GM23248 (cell line): Measurements from ENCODE around the gene RNLS. TPM values are rescaled to one million over a fixed set of nuclear protein-coding genes. Genes with fewer than 3 reads are reported as not detected.

ENCODE experiments used
- DNase-seq: peaks from one replicate; pipeline ENCODE4 v3.0.0-alpha.2; 2015
- H2AFZ ChIP-seq: fragments of 200-600 bp; sonication (generic); 2 replicates; pipeline ENCODE4 v1.6.1; 2016; ENCODE audit warnings: antibody characterized with exemption
- H3F3A ChIP-seq: fragments of 200-600 bp; sonication (generic); 2 replicates; pipeline ENCODE4 v1.6.1; 2016; ENCODE audit warnings: mild to moderate bottlenecking, antibody characterized with exemption, mixed run types; ENCODE audit not compliant: insufficient read depth
- H3K27ac ChIP-seq: fragments of 200-600 bp; sonication (generic); 2 replicates; pipeline ENCODE4 v1.5.1; 2016; ENCODE audit warnings: mild to moderate bottlenecking
- H3K27me3 ChIP-seq: fragments of 200-600 bp; sonication (generic); replicated peaks from 2 replicates; pipeline ENCODE4 v1.6.1; 2016; ENCODE audit warnings: mild to moderate bottlenecking; ENCODE audit not compliant: insufficient read depth
- H3K36me3 ChIP-seq: fragments of 200-600 bp; sonication (generic); 2 replicates; pipeline ENCODE4 v1.6.1; 2016; ENCODE audit warnings: low read depth, mild to moderate bottlenecking
- H3K4me1 ChIP-seq: fragments of 200-600 bp; sonication (generic); 2 replicates; pipeline ENCODE4 v1.6.1; 2016; ENCODE audit warnings: mild to moderate bottlenecking; ENCODE audit not compliant: insufficient read depth
- H3K4me2 ChIP-seq: fragments of 200-600 bp; sonication (generic); one replicate; pipeline ENCODE4 v1.6.1; 2016; ENCODE audit warnings: mild to moderate bottlenecking; ENCODE audit not compliant: unreplicated experiment
- H3K4me3 ChIP-seq: fragments of 200-600 bp; sonication (generic); 2 replicates; pipeline ENCODE4 v1.5.1; 2016; ENCODE audit warnings: mild to moderate bottlenecking
- H3K79me2 ChIP-seq: fragments of 200-600 bp; sonication (generic); 2 replicates; pipeline ENCODE4 v1.6.1; 2016; ENCODE audit warnings: mild to moderate bottlenecking; ENCODE audit not compliant: insufficient read depth
- H3K9ac ChIP-seq: fragments of 200-600 bp; sonication (generic); 2 replicates; pipeline ENCODE4 v1.6.1; 2016; ENCODE audit warnings: mild to moderate bottlenecking
- H3K9me2 ChIP-seq: fragments of 200-600 bp; sonication (generic); 2 replicates; pipeline ENCODE4 v1.6.1; 2016; ENCODE audit warnings: mixed run types, mild to moderate bottlenecking, moderate library complexity; ENCODE audit not compliant: insufficient read depth
- H3K9me3 ChIP-seq: fragments of 200-600 bp; sonication (generic); one replicate; pipeline ENCODE4 v1.6.1; 2017; ENCODE audit warnings: low read depth
- H4K20me1 ChIP-seq: fragments of 200-600 bp; sonication (generic); 2 replicates; pipeline ENCODE4 v1.6.0; 2016; ENCODE audit not compliant: insufficient read depth
- EZH2 ChIP-seq: fragments of 200-600 bp; sonication (generic); IDR thresholded peaks from 2 replicates; pipeline ENCODE4 v1.6.1; 2018; ENCODE audit warnings: antibody characterized with exemption, mild to moderate bottlenecking; ENCODE audit not compliant: insufficient read depth, poor library complexity, severe bottlenecking
- EZH2phosphoT487 ChIP-seq: fragments of 200-600 bp; sonication (generic); IDR thresholded peaks from 2 replicates; pipeline ENCODE4 v1.6.1; 2018; ENCODE audit warnings: antibody characterized with exemption, moderate library complexity, mild to moderate bottlenecking, low read depth; ENCODE audit not compliant: insufficient read depth
- WGBS, 2 experiments: methylation state at CpG; one replicate each; pipeline ENCODE4 v1.1.6; 2015 to 2017; ENCODE audit warnings: low lambda C conversion rate in 2 of 2, low coverage in 1 of 2; ENCODE audit errors: missing lambda C conversion rate in 2 of 2; 5-methylcytosine and 5-hydroxymethylcytosine counted together
- in situ Hi-C: fragments of 300-500 bp; cut with MboI; formaldehyde crosslinking; loops from 2 replicates; pipeline ENCODE4 v1.15.0; 2020
- polyA plus RNA-seq: library from polyadenylated mRNA; unstranded; fragments of >200 nt; fragmentation: Nextera tagmentation; extraction: Ambion mirVana; gene quantifications from 2 replicates; pipeline ENCODE4 v1.2.1, GENCODE V29; 2016
- total RNA-seq: library from RNA; depleted of rRNA; stranded (reverse); fragments of >200 nt; shearing (Covaris generic); gene quantifications from 2 replicates; pipeline ENCODE4 v1.2.3, GENCODE V29; 2014

The RNLS gene
- total and polyA plus RNA-seq, 2 experiments from 2014 or later, result 11.5 to 23.1 TPM

GRCh38 chr10:88553116-88553752 lies 29.9 kb downstream of the RNLS start:
- 42 to 50% methylated on average over 2 of the region's 2 CpGs for WGBS, 2 experiments
- no peaks in the 10 kb centered on the region for H3K9me2 ChIP-seq
- peaks cover 13% of the 10 kb centered on the region for H3K4me1 ChIP-seq
- no peaks in the 10 kb centered on the region for H3K9me3 ChIP-seq
- TF ChIP-seq EZH2phosphoT487, result no peak
- H3K36me3 ChIP-seq, result no peaks in the 10 kb centered on the region
- H4K20me1 ChIP-seq, result no peaks in the 10 kb centered on the region
- in situ Hi-C loops, result loop anchor here (10.0 kb wide), 1 partner anchor 698 kb away; no protein-coding TSS in a partner anchor
- H3K4me2 ChIP-seq, result no peak overlapping the region
- no peak overlapping the region for H3K27ac ChIP-seq
- no peak overlapping the region for H2AFZ ChIP-seq
- no peaks in the 10 kb centered on the region for H3K27me3 ChIP-seq
- no peaks in the 10 kb centered on the region for H3K79me2 ChIP-seq
- H3F3A ChIP-seq, result peaks cover 6% of the 10 kb centered on the region; the same call in 1 of the 2 replicates
- no peak overlapping the region for H3K9ac ChIP-seq
- DNase-seq, result peak; percentile 89
- H3K4me3 ChIP-seq, result no peak overlapping the region

- H3K9me2 ChIP-seq, result no peaks in the 10 kb centered on the region
- no peaks in the 10 kb centered on the region for H3K27me3 ChIP-seq
- H3K4me1 ChIP-seq, result no peaks in the 10 kb centered on the region
- in situ Hi-C loops, result loop anchor here (10.0 kb wide), 1 partner anchor 696 kb away; no protein-coding TSS in a partner anchor
- H4K20me1 ChIP-seq, result no peaks in the 10 kb centered on the region
- no peaks in the 10 kb centered on the region for H3K9me3 ChIP-seq
- H3K4me3 ChIP-seq, result no peak overlapping the region
- no peaks in the 10 kb centered on the region for H3K79me2 ChIP-seq
- no peak overlapping the region for H3K4me2 ChIP-seq
- no peak overlapping the region for H2AFZ ChIP-seq
- TF ChIP-seq EZH2 (no peak), EZH2phosphoT487 (no peak)
- H3K36me3 ChIP-seq, result no peaks in the 10 kb centered on the region
- 99% methylated on average over 2 of the region's 2 CpGs for WGBS, 2 experiments
- H3K9ac ChIP-seq, result no peak overlapping the region
- DNase-seq, result no peak
- no peak overlapping the region for H3K27ac ChIP-seq
- no peaks in the 10 kb centered on the region for H3F3A ChIP-seq
These were observed 31.9 kb downstream of the RNLS start for GRCh38 chr10:88551246-88551645.

DNA sequence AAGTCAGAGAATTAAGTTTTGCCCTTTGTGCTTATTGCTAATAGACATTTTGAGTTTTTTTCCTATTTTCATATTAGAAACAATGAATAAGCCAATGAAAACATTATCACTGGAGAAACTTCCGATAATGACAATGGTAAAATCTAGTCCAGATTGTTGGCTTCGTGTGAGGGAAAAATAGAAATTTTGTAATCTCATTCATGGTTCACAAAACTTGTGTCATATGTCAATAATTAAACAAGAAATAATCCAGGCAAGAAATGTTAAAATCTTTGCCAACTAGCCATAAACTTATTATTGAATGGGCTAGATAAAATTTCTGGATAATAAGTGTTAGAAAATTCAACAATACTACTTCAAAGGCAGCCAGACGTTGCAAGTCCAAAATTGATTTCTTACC lies 36.6 kb downstream of the RNLS start:
- no peak overlapping the region for H3K9ac ChIP-seq
- H3K4me2 ChIP-seq, result no peak overlapping the region
- no peaks in the 10 kb centered on the region for H3K36me3 ChIP-seq
- WGBS, 2 experiments, result 28 to 31% methylated on average over 3 of the region's 3 CpGs
- no peak for DNase-seq
- H4K20me1 ChIP-seq, result no peaks in the 10 kb centered on the region
- no peak overlapping the region for H3K27ac ChIP-seq
- H3F3A ChIP-seq, result no peaks in the 10 kb centered on the region
- peaks cover 1% of the 10 kb centered on the region; the same call in 1 of the 2 replicates for H3K9me2 ChIP-seq
- in situ Hi-C loops, result no loop called here
- H3K4me3 ChIP-seq, result no peak overlapping the region
- no peaks in the 10 kb centered on the region for H3K27me3 ChIP-seq
- no peaks in the 10 kb centered on the region for H3K9me3 ChIP-seq
- no peaks in the 10 kb centered on the region for H3K79me2 ChIP-seq
- TF ChIP-seq EZH2phosphoT487, result no peak
- TF ChIP-seq EZH2, result no peak
- no peak overlapping the region for H2AFZ ChIP-seq
- H3K4me1 ChIP-seq, result 0 out of 2 replicates have a peak, but pooled peaks cover 6% of the 10 kb centered on the region

DNA sequence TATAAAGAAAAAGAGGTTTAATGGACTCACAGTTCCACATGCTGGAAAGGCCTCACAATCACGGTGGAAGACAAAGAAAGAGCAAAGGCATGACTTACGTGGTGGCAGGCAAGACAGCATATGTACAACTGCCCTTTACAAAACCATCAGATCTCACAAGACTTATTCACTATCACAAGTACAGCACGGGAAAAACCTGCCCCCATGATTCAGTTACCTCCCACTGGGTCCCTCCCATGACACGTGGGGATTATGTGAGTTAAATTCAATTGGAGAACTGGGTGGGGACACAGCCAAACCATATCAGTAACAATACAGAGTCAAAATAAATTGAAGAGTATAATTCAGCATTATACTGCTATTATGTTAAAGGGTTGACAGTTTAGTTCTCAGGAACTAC lies 37.8 kb downstream of the RNLS start:
- peaks cover 9% of the 10 kb centered on the region; the same call in 1 of the 2 replicates for H3K4me1 ChIP-seq
- H3K36me3 ChIP-seq, result no peaks in the 10 kb centered on the region
- DNase-seq, result no peak
- H3K9me2 ChIP-seq, result peaks cover 3% of the 10 kb centered on the region; the same call in 1 of the 2 replicates
- no peaks in the 10 kb centered on the region for H3K27me3 ChIP-seq
- no peaks in the 10 kb centered on the region for H3K9me3 ChIP-seq
- in situ Hi-C loops, result no loop called here
- 59 to 72% methylated on average over 4 of the region's 4 CpGs for WGBS, 2 experiments
- H3K4me2 ChIP-seq, result no peak overlapping the region
- H3K4me3 ChIP-seq, result no peak overlapping the region
- H2AFZ ChIP-seq, result no peak overlapping the region
- TF ChIP-seq EZH2phosphoT487, result no peak
- no peak for TF ChIP-seq EZH2
- no peak overlapping the region for H3K9ac ChIP-seq
- no peaks in the 10 kb centered on the region for H3K79me2 ChIP-seq
- no peaks in the 10 kb centered on the region for H4K20me1 ChIP-seq
- no peaks in the 10 kb centered on the region for H3F3A ChIP-seq
- H3K27ac ChIP-seq, result no peak overlapping the region
